NOMO-1 (cell line): ENCODE results near the gene KRTAP12-1.

Experiments
- DNase-seq, 2 experiments: peaks; one replicate each; lab custom pipeline; 2025; ENCODE audit not compliant: unreplicated experiment in 2 of 2; lab: John Stamatoyannopoulos, UW

Gene KRTAP12-1

GRCh38 chr21:44711327-44712202, 29.6 kb upstream of the KRTAP12-1 start, which contains the start of gene TSPEAR:
Gene TSPEAR, minus strand, starts transcription at chr21:44711572. Its CDS starts 58 bp downstream, at chr21:44711514.
- DNase-seq: no peak

GRCh38 chr21:44710756-44711326, 28.9 kb upstream of the KRTAP12-1 start:
- no peak for DNase-seq

GRCh38 chr21:44710294-44710665, 28.3 kb upstream of the KRTAP12-1 start:
- DNase-seq: no peak

GRCh38 chr21:44709426-44710293, 27.7 kb upstream of the KRTAP12-1 start:
- DNase-seq: peak in 1 of 2 experiments; percentile 7

GRCh38 chr21:44708866-44709425, 27.0 kb upstream of the KRTAP12-1 start:
- peak in 1 of 2 experiments; percentile 4 for DNase-seq

GRCh38 chr21:44708213-44708865, 26.4 kb upstream of the KRTAP12-1 start:
- no peak for DNase-seq

GRCh38 chr21:44706706-44707581, 25.0 kb upstream of the KRTAP12-1 start:
- DNase-seq: no peak

- no peak for DNase-seq
Observed at GRCh38 chr21:44706026-44706705, 24.2 kb upstream of the KRTAP12-1 start.

- no peak for DNase-seq
Observed at GRCh38 chr21:44704636-44705001, 22.7 kb upstream of the KRTAP12-1 start.

- DNase-seq: no peak
Observed at GRCh38 chr21:44703731-44704635, 22.0 kb upstream of the KRTAP12-1 start.

GRCh38 chr21:44702973-44703730, 21.2 kb upstream of the KRTAP12-1 start:
- DNase-seq: no peak

GRCh38 chr21:44702111-44702972, 20.4 kb upstream of the KRTAP12-1 start:
- DNase-seq: no peak

- no peak for DNase-seq
Observed at GRCh38 chr21:44701541-44701940, 19.6 kb upstream of the KRTAP12-1 start.

- no peak for DNase-seq
Observed at GRCh38 chr21:44701023-44701400, 19.0 kb upstream of the KRTAP12-1 start.

- no peak for DNase-seq
Observed at GRCh38 chr21:44700101-44701022, 18.4 kb upstream of the KRTAP12-1 start.
